Measurements from ENCODE around the gene DLGAP1. TPM values are rescaled to one million over a fixed set of nuclear protein-coding genes. Genes with fewer than 3 reads are reported as not detected.

Gene DLGAP1
- total and polyA plus RNA-seq, 7 donors, result 0.13 to 2.6 (median 1.3) TPM; not detected in 1

- H3K36me3 ChIP-seq, result no peaks in the 10 kb centered on the region
- intact Hi-C loops (cut with DNase I), result no loop called here
- no peaks in the 10 kb centered on the region for H3K27me3 ChIP-seq
- H3K9me3 ChIP-seq, result no peaks in the 10 kb centered on the region
- 11 to 31% methylated on average over 8 of the region's 8 CpGs for WGBS, 2 donors
- H3K4me1 ChIP-seq, result no peaks in the 10 kb centered on the region
- H3K4me3 ChIP-seq, result no peak overlapping the region
- no peak for TF ChIP-seq POLR2A (IDR thresholded peaks at IDR 0.05)
- peak in 1 of 4 donors; percentile 6 for TF ChIP-seq POLR2AphosphoS5 (IDR thresholded peaks at IDR 0.05)
- DNase-seq, result no peak
- peak overlapping the region in 1 of 4 donors; percentile 5 for H3K27ac ChIP-seq
These were observed 744.3 kb downstream of the DLGAP1 start for GRCh38 chr18:3710712-3711301.

GRCh38 chr18:3709205-3709604 lies 745.9 kb downstream of the DLGAP1 start:
- WGBS, 2 donors, result 41% methylated on average over 4 of the region's 4 CpGs
- Histone ChIP-seq H3K36me3 (no peaks in the 10 kb centered on the region), H3K4me1 (no peaks in the 10 kb centered on the region), H3K27me3 (no peaks in the 10 kb centered on the region), H3K9me3 (no peaks in the 10 kb centered on the region), H3K4me3 (no peak overlapping the region), H3K27ac (no peak overlapping the region)
- intact Hi-C loops (cut with DNase I), result loop anchor here (10.0 kb wide), 1 partner anchor 286 kb away; no protein-coding TSS in a partner anchor
- no peak for DNase-seq
- TF ChIP-seq CTCF (IDR thresholded peaks at IDR 0.05) (no peak), POLR2A (IDR thresholded peaks at IDR 0.05) (no peak), POLR2AphosphoS5 (IDR thresholded peaks at IDR 0.05) (no peak), EP300 (IDR thresholded peaks at IDR 0.05) (no peak)

- 89 to 91% methylated on average over 9 of the region's 9 CpGs for WGBS, 2 donors
- no peak overlapping the region for H3K4me3 ChIP-seq
- peaks cover 0 to 2% (median 0%) of the 10 kb centered on the region in 3 donors for H3K27me3 ChIP-seq
- no peak for DNase-seq
- intact Hi-C loops (cut with DNase I), result loop anchor here (10.0 kb wide), 1 partner anchor 288 kb away; no protein-coding TSS in a partner anchor
- no peaks in the 10 kb centered on the region for H3K9me3 ChIP-seq
- no peak overlapping the region for H3K27ac ChIP-seq
- peaks cover 0 to 8% (median 2%) of the 10 kb centered on the region in 4 donors for H3K4me1 ChIP-seq
- no peaks in the 10 kb centered on the region for H3K36me3 ChIP-seq
- TF ChIP-seq CTCF (IDR thresholded peaks at IDR 0.05) (no peak), POLR2A (IDR thresholded peaks at IDR 0.05) (no peak), POLR2AphosphoS5 (IDR thresholded peaks at IDR 0.05) (no peak), EP300 (IDR thresholded peaks at IDR 0.05) (no peak)
These were observed 748.6 kb downstream of the DLGAP1 start for GRCh38 chr18:3706279-3707097.

GRCh38 chr18:3704556-3705344 lies 750.4 kb downstream of the DLGAP1 start:
- H3K36me3 ChIP-seq, result no peaks in the 10 kb centered on the region
- TF ChIP-seq CTCF (IDR thresholded peaks at IDR 0.05) (no peak), POLR2AphosphoS5 (IDR thresholded peaks at IDR 0.05) (no peak), EP300 (IDR thresholded peaks at IDR 0.05) (no peak), POLR2A (IDR thresholded peaks at IDR 0.05) (no peak)
- WGBS, 2 donors, result 82 to 83% methylated on average over 3 of the region's 3 CpGs
- peaks cover 0 to 8% (median 2%) of the 10 kb centered on the region in 4 donors for H3K4me1 ChIP-seq
- DNase-seq, result no peak
- H3K27me3 ChIP-seq, result peaks cover 0 to 2% (median 0%) of the 10 kb centered on the region in 3 donors
- H3K27ac ChIP-seq, result no peak overlapping the region
- H3K4me3 ChIP-seq, result no peak overlapping the region
- intact Hi-C loops (cut with DNase I), result loop anchor here (5.0 to 10.0 kb wide), 2 partner anchors 163 to 290 kb away; no protein-coding TSS in a partner anchor
- no peaks in the 10 kb centered on the region for H3K9me3 ChIP-seq
